Measurements from ENCODE around the gene CUL7. TPM values are rescaled to one million over a fixed set of nuclear protein-coding genes. Genes with fewer than 3 reads are reported as not detected.
"Not testable (repeated sequence)": the region's sequence is repeated elsewhere in the genome, so short reads cannot be mapped to it uniquely, and the experiment has no call there.

The CUL7 gene
- polyA plus RNA-seq, 1 donor from 2014 or later: 25.7 TPM

GRCh38 chr6:43082806-43083655 is 29.4 kb upstream of the CUL7 start:
- Histone ChIP-seq H2AFZ (ENCODE audit: low read depth, low read length) (no peak overlapping the region), H3K9me3 (ENCODE audit: low read length) (no peaks in the 10 kb centered on the region), H3K36me3 (ENCODE audit: insufficient read depth, low read length) (no peaks in the 10 kb centered on the region), H3K27me3 (ENCODE audit: insufficient read depth, low read depth, low read length) (no peaks in the 10 kb centered on the region), H3K27ac (ENCODE audit: low read length) (no peak overlapping the region), H3K79me2 (replicated peaks; ENCODE audit: insufficient read depth, low read length) (peaks cover 25% of the 10 kb centered on the region), H4K20me1 (ENCODE audit: insufficient read depth) (no peaks in the 10 kb centered on the region), H3K4me2 (ENCODE audit: low read length) (no peak overlapping the region), H3K9me2 (ENCODE audit: insufficient read depth, low read length) (no peaks in the 10 kb centered on the region), H3F3A (ENCODE audit: insufficient read depth, low read length, poor library complexity, severe bottlenecking) (no peaks in the 10 kb centered on the region), H3K4me3 (ENCODE audit: low read length) (no peak overlapping the region), H3K9ac (ENCODE audit: low read length) (no peak overlapping the region)
- TF ChIP-seq TAF1 (IDR thresholded peaks at IDR 0.05; ENCODE audit: low read depth) (no peak), POLR2AphosphoS5 (IDR thresholded peaks at IDR 0.05) (no peak), RAD21 (conservative IDR thresholded peaks at IDR 0.05) (no peak), CTCF (IDR thresholded peaks at IDR 0.05; ENCODE audit: poor library complexity, severe bottlenecking) (no peak), REST (IDR thresholded peaks at IDR 0.05; ENCODE audit: borderline replicate concordance) (no peak), EZH2 (IDR thresholded peaks at IDR 0.05; ENCODE audit: borderline replicate concordance, insufficient read depth, low read length, poor library complexity, severe bottlenecking) (no peak), EP300 (conservative IDR thresholded peaks at IDR 0.05; ENCODE audit: poor library complexity, severe bottlenecking) (no peak), MXI1 (conservative IDR thresholded peaks at IDR 0.05; ENCODE audit: poor library complexity, severe bottlenecking) (no peak), SMC3 (conservative IDR thresholded peaks at IDR 0.05; ENCODE audit: poor library complexity) (no peak)

GRCh38 chr6:43081922-43082321 is 28.3 kb upstream of the CUL7 start:
- H2AFZ ChIP-seq (ENCODE audit: low read depth, low read length); H3K27me3 ChIP-seq (ENCODE audit: insufficient read depth, low read depth, low read length); H3K9me2 ChIP-seq (ENCODE audit: insufficient read depth, low read length); H3K4me2 ChIP-seq (ENCODE audit: low read length); H3K36me3 ChIP-seq (ENCODE audit: insufficient read depth, low read length); H3K9me3 ChIP-seq (ENCODE audit: low read length); H3K4me3 ChIP-seq (ENCODE audit: low read length); H3F3A ChIP-seq (ENCODE audit: insufficient read depth, low read length, poor library complexity, severe bottlenecking); H3K9ac ChIP-seq (ENCODE audit: low read length); H4K20me1 ChIP-seq (ENCODE audit: insufficient read depth); H3K27ac ChIP-seq (ENCODE audit: low read length): not testable (repeated sequence)
- H3K79me2 ChIP-seq (replicated peaks; ENCODE audit: insufficient read depth, low read length): peaks cover 35% of the 10 kb centered on the region

Measured in neural cell (in vitro differentiated cells).